GM18870 (cell line): ENCODE measurements around the gene PDE1A.

Source experiments
- ATAC-seq: cut with Tn5 transposase; IDR thresholded peaks from one replicate; pipeline ENCODE4 v1.9.1; 2021; ENCODE audit warnings: moderate library complexity; ENCODE audit not compliant: unreplicated experiment

Gene PDE1A

DNA sequence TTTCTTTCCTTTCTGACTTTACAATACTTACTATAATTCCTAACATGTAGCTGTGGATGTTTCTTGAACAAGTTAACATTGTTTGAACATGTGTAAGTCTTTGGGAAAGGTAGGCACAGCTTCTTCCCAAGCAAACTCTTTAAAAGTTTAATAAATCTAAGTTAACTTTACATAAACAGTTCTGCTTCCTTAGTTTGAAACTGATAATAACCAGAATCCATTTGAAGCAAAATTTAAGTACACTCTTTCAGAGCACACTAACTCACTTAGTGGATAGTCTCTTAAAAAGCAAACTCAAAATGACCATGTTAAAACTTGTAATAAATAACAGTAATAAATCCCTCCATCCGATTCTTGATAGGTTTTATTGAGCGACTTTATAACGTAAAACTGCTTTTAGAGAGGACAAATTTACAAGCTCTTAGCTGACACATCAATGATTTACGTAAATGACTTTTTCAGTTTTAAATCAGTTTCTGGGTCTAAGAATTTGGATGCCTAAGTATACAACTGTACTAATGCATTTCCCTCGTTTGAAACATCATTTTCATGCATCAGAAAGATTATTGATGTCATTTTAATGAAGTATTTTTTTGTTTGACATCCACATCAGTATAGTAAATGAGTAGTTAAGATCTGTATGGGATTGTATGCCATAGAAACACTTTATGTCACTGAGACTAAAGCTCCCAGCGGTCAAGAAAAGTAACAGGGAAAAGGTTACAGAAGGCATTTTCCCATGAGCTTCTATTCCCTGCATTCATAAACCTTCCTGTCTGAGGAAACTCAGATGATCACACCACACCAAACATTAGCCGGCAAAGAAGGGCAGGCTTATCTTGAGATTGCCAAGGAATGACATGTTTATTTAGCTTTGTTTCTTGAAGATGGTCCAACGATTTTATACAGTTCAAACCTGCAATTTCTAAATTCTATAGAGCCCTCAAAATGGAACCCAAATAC is 67.5 kb downstream of the PDE1A start:
- no peak for ATAC-seq

DNA sequence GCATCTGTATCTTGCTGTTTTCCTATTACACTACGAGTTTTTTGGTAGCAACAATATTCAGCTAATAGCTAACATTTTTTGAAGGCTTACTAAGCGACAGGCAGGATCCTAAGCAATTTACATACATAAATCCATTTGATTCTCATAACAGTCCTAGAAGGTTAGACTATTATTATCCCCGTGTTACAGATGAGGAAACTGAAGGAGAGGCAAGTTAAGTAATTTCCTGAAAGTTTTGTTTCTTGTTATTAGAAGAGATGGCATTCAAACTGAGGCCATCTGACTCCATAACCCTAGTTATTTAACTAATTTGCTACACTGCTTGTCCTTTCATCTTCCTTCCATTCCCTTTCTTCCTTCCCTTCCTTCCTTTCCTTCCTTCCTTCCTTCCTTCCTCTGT is 68.2 kb downstream of the PDE1A start:
- ATAC-seq: no peak

DNA sequence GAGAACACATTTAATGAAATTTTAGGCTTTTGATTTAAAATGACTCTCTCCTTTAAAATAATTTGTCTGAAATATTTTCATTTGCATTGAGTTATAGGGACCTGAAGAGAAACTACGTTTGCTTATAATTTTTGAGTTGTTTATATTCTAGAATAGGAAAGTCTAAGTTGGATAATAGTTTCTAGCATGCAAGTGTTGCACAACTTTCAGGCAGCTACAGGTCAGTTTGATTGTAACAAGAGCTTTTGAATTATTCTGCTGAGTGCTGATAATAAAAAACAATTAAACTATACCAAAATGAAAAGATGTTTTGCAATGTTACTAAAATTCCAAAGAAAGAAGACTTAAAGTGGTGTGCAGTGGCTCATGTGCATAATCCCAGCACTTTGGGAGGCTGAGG is 71.0 kb downstream of the PDE1A start:
- no peak for ATAC-seq

DNA sequence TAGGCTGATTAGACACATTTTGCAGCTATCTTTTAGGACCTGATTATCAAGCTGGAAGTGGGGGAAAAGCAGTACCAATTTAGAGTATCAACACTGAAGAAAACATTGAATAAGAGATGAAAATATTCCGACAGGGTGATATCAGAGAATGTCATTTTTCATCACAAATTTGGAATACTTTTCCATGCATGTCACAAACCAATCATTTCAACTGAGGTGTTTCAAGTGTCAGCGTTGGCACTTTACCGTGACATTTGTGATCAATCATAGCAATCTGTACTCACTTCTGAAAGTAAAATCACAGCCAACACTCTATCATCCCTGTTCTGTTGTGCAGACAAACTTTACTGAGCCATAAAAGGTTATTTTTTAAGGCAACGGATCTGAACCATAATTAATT is 75.4 kb downstream of the PDE1A start:
- ATAC-seq: no peak

DNA sequence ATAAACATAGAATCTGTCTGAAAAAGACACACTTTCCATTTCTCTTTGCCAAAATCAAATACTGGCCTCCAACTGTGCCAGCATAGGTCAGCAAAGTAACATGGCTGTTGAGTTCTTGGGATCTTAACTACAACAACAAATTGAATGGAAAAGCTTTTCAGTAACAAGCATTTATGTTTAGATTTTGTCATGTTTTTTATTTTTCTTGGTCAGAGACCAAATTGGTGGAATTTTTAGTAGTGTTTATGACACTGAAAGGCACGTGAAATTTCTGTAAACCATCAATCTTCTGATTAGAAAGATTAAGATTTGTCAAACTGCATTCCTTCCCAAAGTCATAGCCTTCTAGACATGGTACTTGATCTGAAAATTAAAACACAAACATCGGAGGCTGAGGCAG is 77.6 kb downstream of the PDE1A start:
- ATAC-seq: no peak

DNA sequence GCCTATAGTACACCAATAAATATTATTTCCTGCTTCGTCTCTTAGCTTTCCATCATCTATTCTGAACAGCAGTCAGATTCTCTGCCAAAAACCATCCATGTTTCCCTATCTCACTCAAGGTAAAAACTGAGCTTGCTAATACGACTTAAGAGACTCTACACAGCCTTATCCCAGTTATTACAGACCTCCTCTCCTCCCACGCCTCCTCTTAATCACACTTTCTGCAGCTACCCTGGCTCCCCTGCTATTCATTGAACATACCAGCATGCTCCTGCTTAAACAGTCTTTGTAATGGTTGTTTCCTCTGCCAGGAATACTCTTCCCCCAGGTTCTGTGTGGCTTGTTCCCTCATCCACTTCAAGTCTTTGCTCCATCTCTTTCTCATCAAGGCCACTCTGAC is 81.5 kb downstream of the PDE1A start:
- no peak for ATAC-seq

DNA sequence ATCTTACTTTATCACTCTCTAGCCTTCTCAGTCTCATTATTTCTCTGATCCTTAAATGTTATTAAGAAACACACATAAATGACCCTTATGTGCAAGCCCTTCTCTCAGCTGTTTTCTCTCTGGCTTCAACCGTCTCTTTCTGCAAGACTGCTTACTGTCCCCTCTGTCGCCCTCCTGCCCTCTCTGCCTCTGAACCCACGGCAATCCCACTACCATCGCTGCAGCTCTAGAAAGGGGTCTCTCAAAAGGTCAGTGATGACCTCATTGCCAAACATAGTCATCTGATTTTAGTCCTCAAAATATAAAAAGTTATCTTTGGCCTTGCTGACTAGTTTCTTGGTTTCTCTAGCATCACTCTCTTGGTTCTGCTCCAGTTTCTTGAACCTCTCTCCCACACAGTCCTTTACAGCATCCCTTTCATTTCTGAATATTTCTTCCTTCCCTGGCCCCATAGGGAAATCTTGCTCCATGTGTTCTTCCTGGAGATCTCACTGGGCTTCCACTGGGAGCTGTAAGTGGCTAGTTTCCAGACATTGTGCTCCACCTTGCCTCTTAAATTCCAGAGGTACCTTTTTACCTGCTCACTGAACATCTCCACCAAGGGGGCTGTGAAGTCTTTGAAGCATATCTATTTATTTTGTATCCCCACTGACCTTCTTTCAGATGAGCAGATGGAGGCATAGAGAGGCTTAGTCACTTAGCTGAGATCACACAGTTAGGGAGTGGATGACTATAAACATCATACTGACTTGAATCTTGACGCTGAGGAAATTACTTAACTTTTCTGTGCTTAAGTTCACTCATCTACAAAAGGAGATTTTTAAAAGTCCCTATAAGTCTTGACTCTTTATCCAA is 96.2 kb downstream of the PDE1A start:
- ATAC-seq: no peak

DNA sequence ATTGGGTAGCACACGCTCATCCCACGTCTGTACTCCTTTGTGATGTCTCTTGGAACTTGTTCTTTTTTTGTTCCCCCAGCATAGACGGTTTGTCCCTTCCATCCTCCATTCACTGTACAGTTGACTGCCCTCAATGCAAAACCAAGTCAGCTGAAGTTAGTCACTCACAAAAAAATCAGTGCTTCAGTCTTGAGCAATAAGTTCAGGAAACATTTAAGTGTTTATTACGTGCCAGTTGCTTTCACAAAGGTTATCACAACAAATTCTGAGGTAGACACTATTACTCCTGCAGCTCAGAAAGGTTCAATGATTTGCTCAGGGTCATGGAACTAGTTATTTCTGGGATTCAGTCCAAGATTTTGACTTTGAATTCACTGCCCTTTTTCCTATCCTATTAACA is 102.2 kb downstream of the PDE1A start:
- no peak for ATAC-seq

DNA sequence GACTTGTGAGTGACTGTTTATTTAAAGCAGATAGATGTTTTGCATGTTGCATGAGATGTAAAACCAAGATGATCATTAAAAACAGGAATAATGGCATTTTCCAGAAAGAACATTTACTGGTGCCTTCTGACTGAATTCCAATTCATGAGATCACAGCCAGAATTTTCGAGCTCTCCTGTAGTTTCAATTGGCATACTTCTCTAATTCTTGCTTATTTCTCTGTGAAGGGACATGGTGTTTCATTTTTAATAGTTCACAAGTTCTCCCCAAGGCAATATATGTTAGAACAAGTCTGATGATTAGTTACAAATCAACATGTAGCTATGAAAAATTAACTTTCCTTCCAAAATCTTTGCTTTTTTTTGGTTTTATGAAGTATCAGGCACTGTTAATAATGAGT is 105.7 kb downstream of the PDE1A start:
- no peak for ATAC-seq

DNA sequence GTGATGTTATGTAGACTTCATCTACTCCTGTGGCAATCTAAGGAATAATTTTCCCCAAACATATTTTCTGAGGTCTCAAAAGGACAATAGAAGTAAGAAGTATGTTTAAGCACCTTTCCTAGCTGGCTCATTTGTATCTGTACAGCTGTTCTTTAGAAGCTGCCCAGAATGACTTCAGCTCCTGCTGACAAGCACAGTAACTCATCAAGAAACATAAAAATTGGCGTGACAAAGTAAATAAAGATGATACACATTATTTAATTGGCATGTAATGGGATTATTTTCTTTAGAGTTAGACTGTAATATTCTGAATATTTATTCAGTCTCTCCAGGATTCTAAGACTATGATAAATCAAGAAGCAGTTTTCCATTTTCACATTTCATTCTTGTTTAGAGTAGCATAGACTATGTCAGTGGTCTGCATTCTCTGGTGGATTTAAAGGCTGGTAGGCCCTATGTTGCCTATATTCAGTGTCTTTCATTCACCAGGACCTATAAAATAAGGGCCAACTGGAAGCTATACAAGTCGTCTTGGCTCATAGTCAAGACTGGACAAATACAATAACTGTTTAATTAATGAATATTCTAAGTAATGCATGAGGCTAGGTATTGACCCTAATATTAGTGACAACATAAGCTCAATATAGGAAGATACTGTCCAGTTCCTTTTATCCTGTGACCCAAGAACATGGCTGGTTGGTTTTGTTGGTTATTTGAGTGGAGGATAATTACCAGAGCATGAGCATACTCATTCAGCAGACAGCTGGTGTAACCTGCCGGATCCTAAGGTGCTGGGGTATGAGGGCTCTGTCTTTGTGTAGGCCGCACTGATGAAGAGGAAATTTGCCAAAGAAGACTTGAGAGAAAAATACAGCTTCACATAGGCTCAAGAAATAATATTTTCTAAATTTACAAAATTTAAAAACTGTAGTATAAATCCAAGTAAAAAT is 107.0 kb downstream of the PDE1A start:
- ATAC-seq: no peak

DNA sequence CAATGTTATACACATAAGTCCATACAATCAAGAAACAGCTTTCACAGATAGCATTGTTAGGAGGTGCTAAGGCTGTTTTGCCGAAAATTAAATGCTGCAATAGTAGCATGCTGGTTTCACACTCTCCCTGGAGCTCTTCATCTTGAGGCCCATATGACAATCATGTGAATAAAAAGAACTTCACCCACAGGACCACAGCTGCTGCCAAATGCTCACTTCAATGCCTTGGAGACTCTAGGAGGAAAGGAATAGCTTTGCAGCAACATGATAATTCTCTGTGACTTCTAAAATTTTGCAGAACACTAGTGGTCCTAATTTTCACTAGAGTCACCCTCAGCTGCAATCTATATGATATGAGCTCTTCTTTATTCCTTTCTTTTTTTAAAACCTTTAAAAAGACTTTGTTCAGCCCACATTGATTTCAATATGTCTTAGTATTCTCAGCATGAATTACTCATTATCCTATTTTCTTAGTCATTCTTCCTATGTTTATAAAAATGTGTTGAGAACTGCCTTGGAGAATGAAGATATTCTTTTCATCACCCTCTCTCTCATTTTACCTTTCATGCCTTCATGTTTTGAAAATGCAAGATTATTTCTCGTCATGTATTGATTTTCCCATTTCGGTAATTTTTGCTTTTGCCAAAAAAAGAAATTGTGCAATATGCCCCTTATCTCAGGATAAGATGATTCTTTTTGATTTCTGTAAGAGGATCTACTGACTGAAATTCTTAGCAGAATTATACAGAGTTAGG is 108.2 kb downstream of the PDE1A start:
- no peak for ATAC-seq

DNA sequence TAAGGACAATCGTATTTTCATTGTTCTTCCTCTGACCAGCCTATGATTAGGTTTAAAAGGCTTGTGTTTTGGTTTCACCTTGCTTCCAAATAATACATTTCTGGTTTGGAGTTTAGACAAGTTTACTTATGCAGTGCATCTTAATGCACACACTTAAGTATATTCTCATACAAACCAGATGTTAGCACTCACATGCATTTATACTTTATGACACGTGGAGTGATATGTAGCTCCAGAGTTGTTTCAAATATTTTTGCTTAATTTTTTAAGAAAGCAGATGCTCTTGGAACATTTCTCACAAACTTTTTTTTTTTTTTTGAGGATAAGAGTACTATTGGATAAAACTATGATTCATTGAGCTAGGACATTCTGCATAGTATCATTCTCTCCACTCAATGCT is 109.9 kb downstream of the PDE1A start:
- no peak for ATAC-seq

DNA sequence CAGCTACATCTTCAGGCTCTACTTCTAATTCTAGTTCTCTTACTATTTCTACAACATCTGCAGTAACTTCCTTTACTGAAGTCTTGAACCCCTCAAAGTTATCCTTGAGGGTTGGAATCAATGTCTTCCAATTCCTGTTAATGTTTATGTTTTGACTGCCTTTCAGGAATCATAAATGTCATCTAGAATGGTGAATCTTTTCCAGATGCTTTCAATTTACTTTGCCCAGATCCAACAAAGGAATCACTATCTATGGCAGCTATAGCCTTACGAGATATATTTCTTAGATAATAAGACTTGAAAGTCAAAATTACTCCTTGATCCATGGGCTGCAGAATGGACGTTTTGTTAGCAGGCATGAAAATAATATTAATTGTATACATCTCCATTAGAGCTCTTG is 123.9 kb downstream of the PDE1A start:
- ATAC-seq: no peak

DNA sequence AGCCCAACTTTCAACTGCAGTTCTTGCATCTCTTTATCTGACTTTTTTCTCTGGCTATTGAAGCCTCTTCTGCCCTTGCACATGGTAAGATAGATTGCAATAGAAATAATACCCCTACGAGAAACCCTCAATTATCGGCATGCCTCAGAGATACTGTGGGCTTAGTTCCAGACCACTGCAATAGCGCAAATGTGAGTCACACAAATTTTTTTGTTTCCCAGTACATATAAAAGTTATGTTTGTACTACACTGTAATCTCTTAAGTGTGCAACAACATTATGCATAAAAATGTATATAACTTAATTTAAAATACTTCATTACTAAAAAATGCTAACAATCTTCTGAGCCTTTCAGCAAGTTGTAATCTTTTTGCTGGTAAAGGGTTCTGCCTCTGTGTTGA is 124.7 kb downstream of the PDE1A start:
- no peak for ATAC-seq

DNA sequence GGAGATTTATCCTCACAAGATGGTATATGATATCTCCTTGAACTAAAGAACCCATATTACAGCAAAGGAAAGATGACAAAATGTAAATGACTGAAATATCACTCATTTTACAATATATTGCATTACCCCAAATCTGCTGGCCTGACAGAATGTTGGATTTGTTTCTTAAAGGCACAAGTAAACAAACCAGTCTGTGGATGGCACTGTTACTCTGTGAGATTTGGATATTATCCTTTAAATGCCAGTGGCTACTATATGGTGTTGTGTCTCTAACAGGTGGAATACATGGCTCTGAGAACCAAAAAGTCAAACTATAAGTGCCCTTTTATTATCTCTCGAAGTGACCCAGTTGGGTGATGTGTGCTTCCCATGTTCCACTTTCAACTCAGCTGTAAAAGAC is 125.7 kb downstream of the PDE1A start:
- no peak for ATAC-seq

DNA sequence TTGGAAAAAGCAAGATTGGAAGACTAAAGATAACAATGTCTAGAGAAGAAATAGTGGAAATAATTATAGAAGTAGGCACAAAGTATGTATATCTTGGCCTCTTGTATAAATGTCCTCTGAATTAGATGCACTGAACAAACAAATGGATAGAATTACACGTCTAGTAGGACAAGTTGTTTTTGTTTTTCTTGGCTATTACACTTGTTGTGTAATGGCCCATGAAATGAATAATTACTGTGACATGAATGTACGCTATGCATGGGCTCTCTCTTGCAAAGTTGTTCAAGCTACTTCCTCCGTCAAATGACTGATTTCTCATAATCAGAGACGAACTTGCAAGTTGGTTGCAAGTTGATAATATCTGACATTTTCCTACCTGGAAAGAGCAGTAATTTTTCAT is 126.2 kb downstream of the PDE1A start:
- no peak for ATAC-seq

DNA sequence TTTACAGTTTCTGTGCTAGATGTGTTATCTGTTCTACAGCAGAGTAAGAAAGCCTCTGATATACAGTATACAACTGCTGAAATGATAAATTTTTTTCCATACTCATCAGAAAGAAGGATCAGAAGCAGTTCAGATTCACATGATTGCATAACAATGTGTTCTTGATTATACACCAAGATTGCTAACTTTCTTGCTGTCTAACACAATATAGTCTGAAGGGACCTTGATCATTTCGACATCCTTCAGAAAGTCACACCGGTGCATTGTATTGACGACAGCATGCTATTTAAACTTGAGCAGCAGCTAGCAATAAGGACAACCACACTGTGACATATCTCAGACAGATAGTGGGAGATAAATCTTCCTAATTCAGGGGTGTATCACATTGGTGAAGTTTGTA is 127.2 kb downstream of the PDE1A start:
- ATAC-seq: no peak

DNA sequence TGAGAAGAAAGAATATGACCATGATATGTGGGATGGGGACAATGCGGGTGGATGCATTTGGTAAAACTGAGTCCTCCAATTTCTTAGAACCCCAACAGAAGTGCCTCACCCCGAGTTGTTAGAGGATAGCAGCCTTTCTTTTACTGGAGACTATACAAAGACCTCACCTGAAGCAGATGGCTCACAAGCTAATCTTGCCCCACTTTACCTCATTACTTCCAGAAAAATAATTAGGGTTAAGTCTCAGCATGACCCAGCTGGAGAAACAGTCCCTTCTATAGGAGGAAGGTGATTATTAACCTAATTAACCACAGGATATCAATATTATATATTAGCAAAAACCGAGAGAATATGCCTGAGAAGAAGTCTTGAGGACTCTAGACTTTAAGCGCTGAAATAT is 128.4 kb downstream of the PDE1A start:
- ATAC-seq: no peak

DNA sequence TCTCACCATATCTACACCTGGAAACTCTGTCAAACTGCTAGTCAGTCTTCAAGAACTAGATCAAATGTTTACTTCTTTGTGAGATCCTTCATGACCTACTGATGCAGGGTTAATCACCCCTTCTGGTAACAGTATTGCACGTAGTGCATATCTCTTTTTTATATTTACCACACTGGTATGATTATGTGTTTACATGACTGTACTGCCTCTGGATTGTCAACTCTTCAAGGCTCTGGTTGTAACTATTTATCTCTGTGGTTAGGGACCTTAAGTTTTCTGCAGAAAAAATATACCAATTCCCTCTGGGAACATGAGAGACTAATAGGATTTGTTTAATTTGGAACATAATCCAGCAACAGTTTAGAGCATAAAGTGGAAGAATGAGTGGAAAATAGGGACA is 135.5 kb downstream of the PDE1A start:
- ATAC-seq: no peak

DNA sequence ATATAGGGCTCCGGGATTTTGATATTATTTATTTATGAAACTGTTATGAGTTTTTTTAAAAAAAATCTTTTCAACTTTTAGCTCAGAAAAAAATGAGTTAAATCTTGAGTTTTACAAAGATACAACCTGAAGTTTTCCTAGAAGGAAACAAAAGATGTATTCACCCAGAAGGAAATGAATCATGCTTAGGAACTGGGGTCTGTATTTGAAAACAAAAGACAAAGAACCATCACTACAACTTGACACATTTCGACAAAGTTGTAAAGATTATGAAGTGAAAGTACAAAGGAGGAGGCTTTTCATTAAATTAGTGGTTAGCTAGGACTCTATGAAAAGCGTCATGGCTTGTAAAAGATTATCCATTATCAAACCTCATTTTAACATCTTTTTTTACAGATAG is 143.3 kb downstream of the PDE1A start:
- no peak for ATAC-seq
